ENCODE measurements around the gene KSR1.
"Not testable (repeated sequence)": the region's sequence is repeated elsewhere in the genome, so short reads cannot be mapped to it uniquely, and the experiment has no call there.

KSR1 gene

DNA sequence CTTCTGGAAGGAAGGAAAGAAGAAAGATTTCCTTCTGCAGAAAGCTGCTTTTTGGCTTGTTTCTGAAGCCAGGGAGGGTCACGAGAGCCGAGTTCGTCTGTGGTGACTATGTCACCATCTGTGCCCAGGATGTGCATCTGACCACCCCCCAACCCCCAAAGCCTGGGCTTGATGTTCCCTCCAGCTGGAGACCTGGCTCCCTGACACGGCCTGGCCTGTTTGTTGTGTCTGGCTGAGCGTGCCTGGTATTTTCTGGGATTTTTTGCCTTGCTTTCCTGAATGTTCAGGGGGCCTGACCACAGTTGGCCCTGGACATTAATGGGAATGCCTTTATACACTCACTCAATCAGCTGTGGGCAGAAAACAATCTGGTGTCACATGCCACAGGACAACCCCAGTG, 213.6 kb downstream of the KSR1 start:
- no peak for DNase-seq

DNA sequence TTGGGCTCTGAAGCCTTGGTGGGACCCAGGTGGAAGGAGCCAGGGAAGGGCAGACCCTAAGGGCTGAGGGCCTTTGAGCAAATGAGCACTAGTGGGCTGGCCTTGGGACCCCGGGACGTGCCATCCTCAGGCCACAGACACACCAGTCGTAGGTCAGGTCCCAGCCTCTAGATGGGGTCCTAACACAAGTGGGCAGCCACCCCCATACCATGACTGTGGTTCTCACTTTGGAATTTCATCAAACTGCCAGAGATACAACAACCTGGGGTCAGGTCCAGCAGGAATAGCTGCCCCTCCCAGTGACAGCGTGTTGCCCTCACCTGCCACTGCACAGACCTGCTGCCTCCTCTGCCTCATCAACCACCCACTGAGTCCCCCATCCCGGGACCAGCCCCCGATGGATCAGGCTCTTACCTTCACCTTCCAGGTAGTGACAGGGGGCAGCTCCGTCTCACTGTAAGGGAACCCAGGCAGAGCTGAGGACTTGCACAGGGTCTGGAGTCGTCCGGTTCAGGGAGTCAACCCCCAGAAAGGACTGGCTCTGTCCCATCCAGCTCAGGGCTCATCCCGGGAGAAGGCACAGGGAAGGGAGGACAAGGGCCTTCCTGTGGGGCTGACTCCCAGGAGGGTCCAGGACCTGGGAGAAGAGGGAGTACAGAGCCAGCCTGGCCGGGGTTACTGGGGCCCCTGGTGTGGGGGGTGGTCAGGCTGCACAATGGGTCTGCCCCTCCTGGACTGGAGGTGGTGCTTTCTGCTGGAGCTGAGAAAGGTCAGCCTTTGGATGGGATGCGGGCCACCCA, 214.7 kb downstream of the KSR1 start:
- no peak for DNase-seq

- no peak for DNase-seq
Measured at GRCh38 chr17:27671591-27671910, 215.3 kb downstream of the KSR1 start.

- DNase-seq = not testable (repeated sequence)
Measured at GRCh38 chr17:27671977-27672480, 215.8 kb downstream of the KSR1 start.

DNA sequence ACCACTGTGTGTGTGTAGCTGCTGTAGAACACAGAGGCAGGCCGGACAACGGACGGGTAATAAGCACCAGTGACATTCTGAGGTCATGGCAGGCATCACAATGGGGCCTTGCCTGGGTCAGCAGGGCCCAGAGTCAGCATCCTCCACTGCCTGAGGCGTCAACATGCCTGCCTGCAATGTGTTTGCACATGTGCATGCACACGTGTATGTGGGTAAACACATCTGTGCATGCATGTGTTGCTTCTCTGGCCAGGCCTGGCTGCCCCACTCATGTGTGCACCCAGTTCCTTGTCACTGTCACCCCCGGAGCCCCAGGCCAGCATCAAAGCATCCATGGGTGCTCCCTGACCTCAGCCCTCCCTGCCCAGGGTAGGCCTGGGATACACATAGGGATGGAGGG, 218.1 kb downstream of the KSR1 start:
- DNase-seq = no peak

Data from activated CD8-positive, alpha-beta memory T cell treated with anti-CD3 and anti-CD28 coated beads, Interleukin-2, amount 50 U/mL, for 48 hours (primary cell).